D721Med (cell line): ENCODE data around the gene COL19A1.

Experiments
- DNase-seq: peaks from one replicate; pipeline ENCODE4 v3.0.0; 2011; ENCODE audit warnings: low spot score; ENCODE audit not compliant: insufficient read length
- FAIRE-seq: peaks from 2 replicates; lab custom pipeline; 2011; peaks lifted over from hg19 to GRCh38; lab: Jason Lieb, UNC
- TF ChIP-seq, protein P1 (sequence below): IDR thresholded peaks from 2 replicates; pipeline ENCODE4 v1.5.1; 2012; ENCODE audit warnings: mild to moderate bottlenecking, control low read depth; ENCODE audit not compliant: insufficient read depth; ENCODE audit errors: missing control alignments

COL19A1 gene

DNA sequence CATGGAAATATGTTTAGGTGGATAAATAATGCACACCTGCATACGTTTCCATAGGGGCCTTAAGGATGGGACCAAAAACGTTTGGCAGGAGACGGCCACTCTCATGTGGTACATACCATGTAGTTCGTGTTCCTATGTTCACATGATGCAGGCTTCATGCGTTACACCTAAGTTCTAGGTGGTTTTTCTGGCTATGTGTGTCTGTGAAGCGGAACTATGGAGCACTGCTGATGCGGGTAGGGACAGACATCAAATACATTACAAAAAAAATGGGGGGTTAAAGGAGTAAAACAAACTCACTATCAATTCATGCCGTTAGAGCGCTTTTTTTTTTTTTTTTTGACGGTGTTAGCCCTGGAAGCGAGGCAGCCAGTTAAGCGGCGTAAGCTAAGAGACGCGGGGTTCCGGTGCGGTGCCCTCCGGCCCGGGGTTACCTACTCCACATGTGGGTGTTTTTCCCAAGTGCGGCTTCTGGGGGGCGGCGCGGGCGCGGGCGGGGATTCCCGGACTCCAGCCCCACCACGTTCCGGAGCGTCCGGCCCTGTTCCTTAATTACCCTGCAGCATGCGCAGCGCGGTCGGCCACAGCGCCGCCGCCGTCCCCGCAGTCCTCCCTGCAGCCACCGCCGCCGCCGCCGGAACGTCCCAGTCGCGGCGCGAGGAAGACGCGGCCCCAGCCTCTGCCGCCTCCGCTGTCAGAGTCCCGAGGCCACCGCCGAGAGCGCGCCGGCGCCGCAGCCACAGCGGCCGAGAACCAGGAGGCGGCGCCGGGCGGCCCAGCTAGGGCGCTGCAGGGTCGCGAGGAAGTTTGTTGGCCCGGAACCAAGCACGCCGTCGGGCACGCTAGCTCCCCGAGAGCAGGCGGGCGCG, 648 bp downstream of the COL19A1 start:
- TF ChIP-seq, protein P1, sequence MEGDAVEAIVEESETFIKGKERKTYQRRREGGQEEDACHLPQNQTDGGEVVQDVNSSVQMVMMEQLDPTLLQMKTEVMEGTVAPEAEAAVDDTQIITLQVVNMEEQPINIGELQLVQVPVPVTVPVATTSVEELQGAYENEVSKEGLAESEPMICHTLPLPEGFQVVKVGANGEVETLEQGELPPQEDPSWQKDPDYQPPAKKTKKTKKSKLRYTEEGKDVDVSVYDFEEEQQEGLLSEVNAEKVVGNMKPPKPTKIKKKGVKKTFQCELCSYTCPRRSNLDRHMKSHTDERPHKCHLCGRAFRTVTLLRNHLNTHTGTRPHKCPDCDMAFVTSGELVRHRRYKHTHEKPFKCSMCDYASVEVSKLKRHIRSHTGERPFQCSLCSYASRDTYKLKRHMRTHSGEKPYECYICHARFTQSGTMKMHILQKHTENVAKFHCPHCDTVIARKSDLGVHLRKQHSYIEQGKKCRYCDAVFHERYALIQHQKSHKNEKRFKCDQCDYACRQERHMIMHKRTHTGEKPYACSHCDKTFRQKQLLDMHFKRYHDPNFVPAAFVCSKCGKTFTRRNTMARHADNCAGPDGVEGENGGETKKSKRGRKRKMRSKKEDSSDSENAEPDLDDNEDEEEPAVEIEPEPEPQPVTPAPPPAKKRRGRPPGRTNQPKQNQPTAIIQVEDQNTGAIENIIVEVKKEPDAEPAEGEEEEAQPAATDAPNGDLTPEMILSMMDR = peak; percentile 2
- no peak for FAIRE-seq
- no peak for DNase-seq

DNA sequence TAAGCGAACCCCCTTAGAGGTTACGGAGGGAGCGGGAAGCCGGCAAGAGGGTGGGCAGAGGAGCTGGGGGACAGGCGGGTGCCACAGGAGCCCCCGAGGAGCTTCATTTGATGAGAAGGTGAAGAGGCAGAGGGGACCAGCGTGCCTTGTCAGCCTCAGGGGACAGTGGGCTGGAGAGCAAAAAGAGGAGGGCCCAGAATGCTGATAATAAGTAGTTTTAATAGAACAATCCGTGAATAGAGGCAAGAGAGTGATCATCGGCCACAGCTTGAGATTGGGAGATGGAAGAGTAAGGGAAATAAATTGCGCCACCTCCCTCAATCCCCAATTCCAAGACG, 1.3 kb downstream of the COL19A1 start:
- TF ChIP-seq, protein P1 = no peak
- FAIRE-seq = no peak
- DNase-seq = no peak

DNA sequence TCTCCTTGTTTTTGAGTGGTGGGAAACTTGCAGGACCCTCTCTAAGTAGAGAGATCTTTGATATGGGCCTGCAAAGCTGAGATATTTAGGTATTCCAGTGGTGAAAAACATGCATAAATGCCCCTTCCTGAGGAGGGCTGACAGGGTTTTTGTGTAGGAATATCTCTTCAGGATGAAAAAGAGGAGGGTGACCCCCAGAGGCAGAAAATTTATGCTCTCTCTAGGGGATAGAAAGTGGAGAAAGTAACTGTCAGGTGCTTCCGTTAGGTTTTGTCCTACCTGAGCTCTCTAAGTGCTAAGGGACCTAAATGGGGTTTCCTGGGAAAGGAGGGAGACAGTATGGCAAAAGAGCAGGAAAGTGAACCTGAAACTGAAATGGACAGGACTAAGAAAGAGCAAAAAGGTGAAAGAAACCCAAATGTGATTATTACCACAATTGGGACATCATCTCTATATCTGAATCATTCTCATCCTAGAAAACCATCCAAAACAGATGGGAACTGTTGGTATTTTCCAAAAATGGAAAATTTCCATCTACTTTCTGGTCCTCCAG, 2.0 kb downstream of the COL19A1 start:
- FAIRE-seq = no peak
- DNase-seq = no peak
- TF ChIP-seq, protein P1 = no peak

DNA sequence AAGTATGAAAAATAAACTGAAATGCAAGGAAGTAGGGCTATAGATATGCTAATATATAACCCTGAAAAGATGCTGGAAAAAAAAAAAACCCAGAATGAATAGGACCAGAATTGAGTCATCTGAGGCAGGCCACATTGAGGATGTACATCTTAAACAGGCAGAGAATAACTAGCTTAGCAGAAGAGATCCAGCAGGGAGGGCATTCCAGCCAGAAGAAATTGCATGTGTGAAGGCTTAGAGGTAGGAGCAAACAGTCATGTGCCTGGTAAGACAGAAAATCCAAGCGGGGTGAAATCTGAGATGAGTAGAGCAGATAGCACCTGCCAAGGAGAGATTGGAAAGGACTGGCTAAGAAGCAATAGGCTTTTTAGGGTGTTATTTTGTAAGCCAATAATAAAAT, 2.6 kb downstream of the COL19A1 start:
- FAIRE-seq = no peak
- TF ChIP-seq, protein P1 = no peak
- no peak for DNase-seq

DNA sequence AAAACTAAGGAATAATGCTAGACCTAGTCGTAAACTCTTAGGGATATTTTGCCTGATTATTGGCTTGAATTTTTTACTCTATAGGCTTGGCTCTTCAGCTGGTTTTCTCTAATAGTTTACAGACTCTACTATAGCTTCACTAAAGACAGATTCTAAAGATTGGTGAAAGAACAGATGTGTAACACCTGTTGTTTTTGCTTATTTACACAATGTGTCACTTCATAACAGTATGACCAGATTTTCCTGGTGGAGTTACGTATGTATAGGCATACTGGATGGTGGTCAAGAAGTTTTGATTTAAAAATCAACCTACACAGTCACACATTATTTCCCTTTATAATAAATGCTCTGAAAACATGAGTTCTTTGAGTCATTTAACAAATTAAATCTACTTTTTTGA, 4.8 kb downstream of the COL19A1 start:
- no peak for DNase-seq
- FAIRE-seq = no peak
- TF ChIP-seq, protein P1 = no peak

DNA sequence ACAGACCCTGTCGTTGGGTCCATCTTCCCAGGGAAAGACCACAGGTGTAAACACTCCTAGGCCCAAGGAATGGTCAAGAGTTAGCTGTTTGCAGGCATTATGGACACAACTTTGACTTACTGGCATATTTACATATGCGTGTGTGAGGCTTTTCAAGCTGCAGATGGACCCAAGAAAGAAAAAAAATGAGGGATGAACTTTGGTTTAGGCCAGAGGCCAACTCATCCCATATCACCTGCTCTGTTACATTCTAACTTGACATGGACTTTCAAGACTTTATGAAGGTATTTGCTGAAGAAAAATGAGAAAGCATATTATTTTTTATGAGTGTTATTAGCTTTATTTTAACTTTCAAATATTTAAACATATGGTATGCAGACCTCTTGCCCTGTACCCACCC, 6.9 kb downstream of the COL19A1 start:
- FAIRE-seq (no peak), DNase-seq (no peak)
- TF ChIP-seq, protein P1 = no peak

DNA sequence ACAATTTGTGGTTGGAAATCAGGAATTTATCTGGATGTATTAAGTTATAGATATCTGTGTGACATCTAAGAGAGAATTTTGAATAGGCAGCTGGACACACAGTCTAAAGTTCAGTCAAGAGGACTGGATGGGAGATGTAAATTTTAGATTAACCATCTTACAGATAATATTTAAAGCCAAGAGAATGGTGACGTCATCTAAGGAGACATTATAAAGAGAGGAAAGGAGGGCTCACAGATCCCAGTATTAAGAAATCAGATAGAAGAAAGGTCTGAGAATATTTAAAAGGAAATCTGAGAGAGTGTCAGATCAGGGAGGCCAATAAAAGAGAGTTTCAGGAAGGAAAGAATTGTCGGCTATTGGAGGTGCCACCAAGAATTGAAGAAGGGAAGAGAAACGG, 9.4 kb downstream of the COL19A1 start:
- FAIRE-seq = no peak
- DNase-seq = no peak
- TF ChIP-seq, protein P1 = no peak
